ENCODE measurements around the gene ZNF778. TPM values are rescaled to one million over a fixed set of nuclear protein-coding genes. Genes with fewer than 3 reads are reported as not detected.
"Not testable (repeated sequence)": the region's sequence is repeated elsewhere in the genome, so short reads cannot be mapped to it uniquely, and the experiment has no call there.

ZNF778 gene
- polyA plus RNA-seq, 4 donors = 5.0 to 6.1 (median 5.3) TPM

- no peak for DNase-seq (ENCODE audit: low read depth in 4 of 4, low spot score in 3 of 4)
Observed at GRCh38 chr16:89179656-89180315, 37.7 kb upstream of the ZNF778 start.

- no peak for DNase-seq (ENCODE audit: low read depth in 4 of 4, low spot score in 3 of 4)
Observed at GRCh38 chr16:89183463-89183862, 34.0 kb upstream of the ZNF778 start.

GRCh38 chr16:89183975-89184676 is 33.4 kb upstream of the ZNF778 start:
- DNase-seq (ENCODE audit: low read depth in 4 of 4, low spot score in 3 of 4) = no peak

GRCh38 chr16:89184677-89184932 is 32.9 kb upstream of the ZNF778 start:
- DNase-seq (ENCODE audit: low read depth in 4 of 4, low spot score in 3 of 4) = no peak

GRCh38 chr16:89184933-89185794 is 32.3 kb upstream of the ZNF778 start:
- no peak for DNase-seq (ENCODE audit: low read depth in 4 of 4, low spot score in 3 of 4)

- DNase-seq (ENCODE audit: low read depth in 4 of 4, low spot score in 3 of 4) = not testable (repeated sequence)
Observed at GRCh38 chr16:89185887-89186592, 31.5 kb upstream of the ZNF778 start.

- DNase-seq (ENCODE audit: low read depth in 4 of 4, low spot score in 3 of 4) = not testable (repeated sequence)
Observed at GRCh38 chr16:89186593-89187031, 30.9 kb upstream of the ZNF778 start.

GRCh38 chr16:89187032-89187769 is 30.3 kb upstream of the ZNF778 start:
- no peak for DNase-seq (ENCODE audit: low read depth in 4 of 4, low spot score in 3 of 4)

- no peak for DNase-seq (ENCODE audit: low read depth in 4 of 4, low spot score in 3 of 4)
Observed at GRCh38 chr16:89187770-89188392, 29.6 kb upstream of the ZNF778 start.

DNA sequence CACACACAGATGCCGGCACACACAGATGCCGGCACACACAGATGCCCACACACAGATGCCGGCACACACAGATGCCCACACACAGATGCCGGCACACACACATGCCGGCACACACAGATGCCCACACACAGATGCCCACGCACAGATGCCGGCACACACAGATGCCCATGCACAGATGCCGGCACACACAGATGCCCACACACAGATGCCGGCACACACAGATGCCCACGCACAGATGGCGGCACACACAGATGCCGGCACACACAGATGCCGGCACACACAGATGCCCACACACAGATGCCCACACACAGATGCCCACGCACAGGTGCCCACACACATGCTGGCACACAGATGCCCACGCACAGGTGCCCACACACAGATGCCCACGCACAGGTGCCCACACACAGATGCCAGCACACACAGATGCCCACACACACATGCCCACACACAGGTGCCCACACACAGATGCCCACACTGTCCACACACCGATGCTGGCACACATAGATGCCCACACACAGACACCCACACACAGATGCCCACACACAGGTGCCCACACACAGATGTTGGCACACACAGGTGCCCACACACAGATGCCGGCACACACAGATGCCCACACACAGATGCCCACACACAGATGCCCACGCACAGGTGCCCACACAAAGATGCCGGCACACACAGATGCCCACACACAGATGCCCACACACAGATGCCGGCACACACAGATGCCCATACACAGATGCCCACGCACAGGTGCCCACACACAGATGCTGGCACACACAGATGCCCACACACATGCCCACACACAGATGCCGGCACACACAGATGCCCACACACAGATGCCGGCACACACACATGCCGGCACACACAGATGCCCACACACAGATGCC is 28.8 kb upstream of the ZNF778 start:
- DNase-seq (ENCODE audit: low read depth in 4 of 4, low spot score in 3 of 4) = not testable (repeated sequence)

GRCh38 chr16:89189358-89190025 is 28.0 kb upstream of the ZNF778 start:
- DNase-seq (ENCODE audit: low read depth in 4 of 4, low spot score in 3 of 4) = no peak

DNA sequence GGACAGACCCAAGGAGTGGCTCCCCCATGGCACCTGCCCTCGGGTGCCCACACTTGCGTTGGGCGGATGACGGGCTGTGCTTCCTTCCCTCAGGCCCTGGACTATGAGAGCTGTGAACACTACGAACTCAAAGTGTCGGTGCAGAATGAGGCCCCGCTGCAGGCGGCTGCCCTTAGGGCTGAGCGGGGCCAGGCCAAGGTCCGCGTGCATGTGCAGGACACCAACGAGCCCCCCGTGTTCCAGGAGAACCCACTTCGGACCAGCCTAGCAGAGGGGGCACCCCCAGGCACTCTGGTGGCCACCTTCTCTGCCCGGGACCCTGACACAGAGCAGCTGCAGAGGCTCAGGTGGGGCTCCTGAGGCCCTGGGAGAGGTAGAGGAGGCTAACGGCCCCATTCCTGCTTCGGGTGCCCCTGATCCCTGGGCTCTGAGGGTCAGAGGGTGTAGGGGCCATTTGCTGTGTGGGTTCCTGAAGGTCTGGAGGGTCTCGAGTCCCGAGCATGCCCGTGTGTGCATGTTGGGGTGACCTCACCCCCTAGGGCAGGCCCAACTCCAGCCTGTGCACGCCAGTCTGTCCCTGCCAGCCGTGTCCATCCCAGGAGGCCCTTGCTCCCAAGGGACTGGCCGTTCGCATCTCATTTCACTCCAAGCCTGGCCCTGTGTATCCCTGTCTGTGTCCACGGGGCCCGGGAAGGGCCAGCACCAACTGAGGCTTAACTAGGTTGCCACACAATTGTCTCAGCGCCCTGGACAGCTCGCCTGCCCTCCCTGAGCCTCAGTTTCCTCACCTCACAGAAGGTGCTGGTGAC is 27.1 kb upstream of the ZNF778 start:
- no peak for DNase-seq (ENCODE audit: low read depth in 4 of 4, low spot score in 3 of 4)

DNA sequence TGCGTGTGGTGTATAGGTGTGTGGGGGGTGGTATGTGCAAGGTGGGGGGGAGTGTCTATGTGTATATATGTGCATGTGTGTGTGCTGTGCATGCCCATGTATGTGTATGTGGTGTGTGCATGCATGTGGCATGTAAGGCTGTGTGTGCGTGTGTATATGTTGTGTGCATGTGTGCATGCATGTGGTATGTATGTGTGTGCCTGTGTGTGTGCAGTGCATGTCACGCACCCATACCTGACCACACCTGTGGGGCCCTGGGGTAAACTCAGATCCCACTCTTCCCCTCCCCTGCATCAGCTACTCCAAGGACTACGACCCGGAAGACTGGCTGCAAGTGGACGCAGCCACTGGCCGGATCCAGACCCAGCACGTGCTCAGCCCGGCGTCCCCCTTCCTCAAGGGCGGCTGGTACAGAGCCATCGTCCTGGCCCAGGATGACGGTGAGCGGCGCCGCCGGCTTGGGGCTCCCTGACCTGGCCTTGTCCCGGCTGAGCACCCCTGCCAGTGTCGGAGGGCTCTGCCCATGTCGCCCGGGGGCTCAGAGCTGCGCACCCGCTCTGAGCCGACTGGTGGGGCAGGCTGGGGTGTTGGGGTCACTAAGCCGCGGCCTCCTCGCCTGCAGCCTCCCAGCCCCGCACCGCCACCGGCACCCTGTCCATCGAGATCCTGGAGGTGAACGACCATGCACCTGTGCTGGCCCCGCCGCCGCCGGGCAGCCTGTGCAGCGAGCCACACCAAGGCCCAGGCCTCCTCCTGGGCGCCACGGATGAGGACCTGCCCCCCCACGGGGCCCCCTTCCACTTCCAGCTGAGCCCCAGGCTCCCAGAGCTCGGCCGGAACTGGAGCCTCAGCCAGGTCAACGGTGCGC is 26.2 kb upstream of the ZNF778 start:
- no peak for DNase-seq (ENCODE audit: low read depth in 4 of 4, low spot score in 3 of 4)

- DNase-seq (ENCODE audit: low read depth in 4 of 4, low spot score in 3 of 4) = no peak
Observed at GRCh38 chr16:89191901-89192185, 25.7 kb upstream of the ZNF778 start.

- DNase-seq (ENCODE audit: low read depth in 4 of 4, low spot score in 3 of 4) = not testable (repeated sequence)
Observed at GRCh38 chr16:89192186-89192955, 25.1 kb upstream of the ZNF778 start.
